HG02970 (cell line): ENCODE results near the gene LAMB4.

ENCODE experiments used
- ATAC-seq: cut with Tn5 transposase; IDR thresholded peaks from one replicate; pipeline ENCODE4 v1.9.1; 2021; ENCODE audit warnings: mild to moderate bottlenecking, moderate library complexity, moderate number of reproducible peaks; ENCODE audit not compliant: unreplicated experiment, low FRiP score

LAMB4 gene

DNA sequence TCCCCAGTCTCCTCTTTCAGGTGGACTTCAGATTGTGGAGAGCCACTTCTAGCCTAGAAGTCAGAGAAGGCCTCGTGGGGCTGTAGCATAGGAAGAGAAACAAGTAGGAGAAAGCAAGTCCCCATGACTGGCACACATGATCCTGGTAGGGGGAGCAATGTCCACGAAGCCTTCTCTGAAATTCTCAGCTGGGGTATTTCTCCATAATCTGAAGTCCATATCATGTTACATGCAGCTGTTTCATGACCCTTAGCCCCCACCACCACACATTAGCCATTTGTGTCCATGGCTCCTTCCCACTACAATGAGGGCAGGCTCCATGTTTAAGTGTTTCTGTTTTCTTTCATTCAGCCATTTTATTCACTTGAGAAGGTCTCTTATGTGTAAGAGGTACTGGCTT lies 43.2 kb downstream of the LAMB4 start:
- no peak for ATAC-seq

DNA sequence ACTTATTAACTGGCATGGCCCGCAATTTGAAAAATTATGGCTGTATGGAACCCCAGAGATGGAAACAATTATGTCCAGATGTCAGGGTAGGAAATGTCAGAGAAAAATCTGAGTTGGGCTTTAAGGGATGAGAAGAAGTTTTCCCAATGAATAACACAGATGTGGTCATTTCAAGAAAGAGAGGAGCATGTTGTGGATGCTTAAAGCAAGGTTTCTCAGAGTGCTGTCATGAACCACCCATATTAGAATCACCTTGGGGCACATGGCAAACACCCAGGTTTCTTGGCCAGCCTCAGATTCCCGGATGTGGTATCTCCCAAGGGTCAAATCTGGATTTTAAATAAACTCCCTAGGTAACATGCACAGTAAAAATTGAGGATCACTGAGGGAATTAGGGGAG lies 43.6 kb downstream of the LAMB4 start:
- ATAC-seq = no peak

DNA sequence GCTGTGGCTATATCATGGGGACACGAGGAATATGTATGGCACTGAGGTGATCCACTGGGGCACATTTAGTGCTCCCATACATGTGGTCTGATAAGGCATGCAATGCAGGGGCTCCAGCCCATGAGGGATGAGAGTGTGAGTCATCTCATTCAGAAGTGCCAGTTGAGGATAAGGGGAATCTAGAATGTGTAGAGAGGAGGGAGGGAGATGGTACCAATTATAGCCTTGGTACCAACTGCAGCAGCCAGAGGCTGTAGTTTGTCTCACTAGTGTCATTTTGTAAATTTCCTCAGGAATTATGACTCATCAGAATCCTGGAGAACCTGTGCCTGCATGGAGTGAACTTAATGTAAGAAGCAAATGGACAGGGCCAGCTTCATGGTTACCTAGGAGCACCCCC lies 46.2 kb downstream of the LAMB4 start:
- no peak for ATAC-seq

DNA sequence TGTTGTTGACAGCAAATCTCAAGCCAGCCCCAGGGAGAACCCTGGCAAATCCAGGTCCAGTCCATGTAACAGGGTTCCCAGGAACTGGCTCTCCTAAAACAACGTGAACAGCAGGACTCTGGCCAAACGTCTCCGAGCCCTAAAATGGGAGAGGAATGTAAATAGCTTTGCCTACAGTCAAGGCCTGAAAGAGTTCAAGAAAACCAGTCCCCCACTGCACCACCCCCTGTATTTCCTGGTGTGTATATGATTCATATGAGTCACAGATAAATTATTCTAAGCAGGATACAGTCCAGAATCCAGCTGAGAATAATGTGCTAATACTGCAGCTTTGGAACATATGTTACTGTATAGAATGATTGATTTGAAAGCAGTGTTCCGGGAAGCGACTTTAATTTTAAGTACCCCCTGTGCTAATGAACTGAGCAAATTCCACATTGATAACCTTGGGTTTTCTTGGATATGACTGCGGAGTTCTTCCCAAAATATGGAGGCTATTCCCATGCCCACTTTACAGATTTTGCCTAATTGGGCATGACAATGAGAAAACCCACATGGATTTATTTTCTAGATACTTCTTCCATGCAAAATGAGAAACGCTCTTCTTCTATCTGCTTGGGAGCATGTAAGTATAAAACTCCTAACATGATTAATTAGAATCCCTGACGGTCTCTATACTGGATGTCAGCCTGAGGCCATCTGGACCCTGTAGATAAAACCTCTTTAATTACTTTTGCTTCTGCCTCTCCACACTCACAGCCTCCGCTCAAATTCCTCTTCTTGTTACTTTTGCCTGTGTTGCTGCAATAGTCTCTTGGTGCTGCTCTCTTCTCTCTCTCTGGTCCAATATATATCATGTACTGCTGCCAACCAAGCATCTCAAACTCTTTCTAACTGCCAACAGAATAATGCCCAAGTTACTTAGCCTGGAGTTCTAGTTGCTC lies 50.2 kb downstream of the LAMB4 start:
- no peak for ATAC-seq

DNA sequence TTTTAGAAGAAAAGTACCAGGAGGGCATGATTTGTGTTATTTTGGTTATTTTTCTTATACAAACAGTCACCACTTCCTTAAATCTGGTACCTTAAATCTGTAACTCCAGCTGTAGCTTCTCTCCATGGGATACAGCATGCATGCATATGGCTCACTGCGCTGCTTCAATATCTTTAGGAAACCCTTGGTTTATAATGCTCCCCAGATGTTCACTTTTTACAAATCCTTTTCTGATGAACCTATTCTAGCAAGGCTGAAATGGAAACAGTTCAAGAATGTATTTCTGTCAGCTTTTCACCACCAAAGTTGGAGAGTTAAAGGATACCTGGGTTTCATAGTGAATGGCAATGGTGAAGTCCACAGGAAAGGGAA lies 50.9 kb downstream of the LAMB4 start:
- no peak for ATAC-seq

DNA sequence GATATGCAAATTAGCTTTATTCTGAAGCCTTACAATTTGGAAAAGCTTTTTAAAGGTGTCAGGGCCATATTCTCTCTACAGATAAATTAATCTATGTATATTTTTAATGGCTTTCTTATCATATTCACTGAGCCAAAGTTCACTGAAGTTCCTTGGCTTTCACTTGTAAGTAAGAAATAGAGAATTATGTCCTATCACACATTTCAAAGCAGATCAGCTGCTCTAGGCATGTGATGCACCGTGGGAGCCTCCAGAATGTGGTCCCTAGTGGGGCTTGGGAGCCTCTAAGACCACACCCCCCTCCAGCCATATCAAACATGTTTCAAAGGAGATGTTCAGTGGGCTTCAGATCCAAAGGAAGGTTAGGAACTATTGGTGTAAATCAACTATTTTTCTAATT lies 51.5 kb downstream of the LAMB4 start:
- ATAC-seq = no peak

DNA sequence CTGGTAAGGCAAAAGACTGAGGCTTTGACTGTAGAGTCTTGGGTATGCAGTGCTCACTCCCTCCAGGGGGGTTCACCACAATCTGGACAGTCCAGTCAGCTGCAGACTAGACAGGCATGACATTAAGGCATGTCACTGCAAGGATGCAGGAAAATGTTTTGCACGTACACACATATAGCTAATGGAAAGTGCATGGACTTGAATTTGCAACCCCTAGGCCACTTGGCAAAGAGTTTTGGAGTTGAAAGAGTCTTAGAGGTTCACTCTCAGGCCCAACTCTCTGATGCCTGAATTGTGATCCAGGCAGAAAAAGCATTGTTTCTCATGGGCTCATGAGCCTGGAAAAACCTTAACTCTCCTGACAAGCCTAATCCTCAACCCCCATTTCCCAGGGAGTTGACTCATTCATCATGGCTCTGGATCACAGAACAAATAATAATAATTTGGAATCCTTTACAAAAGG lies 51.9 kb downstream of the LAMB4 start:
- ATAC-seq = no peak

DNA sequence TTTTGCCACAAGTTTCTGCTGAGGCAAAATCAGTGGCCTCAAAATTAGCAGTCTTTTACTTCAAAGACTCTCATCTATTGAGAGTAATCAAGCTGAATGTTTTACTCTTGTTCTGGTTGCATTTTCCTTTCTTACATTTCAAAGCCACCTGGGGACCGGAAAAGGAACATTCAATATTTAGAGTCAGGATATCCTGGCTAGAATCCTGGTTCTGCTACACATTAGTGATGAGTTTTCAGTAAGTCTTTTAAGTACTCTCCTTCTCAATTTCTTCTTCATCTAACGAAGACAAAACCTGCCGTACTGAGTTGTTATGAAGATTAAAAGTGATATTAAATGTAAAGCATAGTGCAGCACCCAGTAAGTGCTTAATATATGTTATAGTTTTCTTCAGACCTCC lies 52.5 kb downstream of the LAMB4 start:
- ATAC-seq = no peak

DNA sequence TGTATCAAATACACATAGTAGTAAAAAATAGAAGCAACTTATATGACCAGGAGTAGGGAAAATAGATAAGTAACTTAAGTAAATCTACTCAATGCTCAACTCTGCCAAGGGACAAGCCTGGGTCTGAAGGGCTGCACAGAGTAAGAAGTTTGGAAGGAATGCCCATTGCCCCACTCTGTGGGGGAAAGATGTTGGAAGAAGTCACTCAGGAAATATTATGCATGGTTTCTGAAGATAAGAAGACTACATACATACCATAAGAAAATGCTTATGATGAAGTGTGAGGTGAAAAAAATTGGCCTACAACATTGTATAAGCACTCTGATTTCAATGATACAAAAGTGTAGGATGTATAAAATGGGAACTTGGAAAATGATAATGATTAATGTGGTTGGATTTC lies 54.0 kb downstream of the LAMB4 start:
- ATAC-seq = no peak

DNA sequence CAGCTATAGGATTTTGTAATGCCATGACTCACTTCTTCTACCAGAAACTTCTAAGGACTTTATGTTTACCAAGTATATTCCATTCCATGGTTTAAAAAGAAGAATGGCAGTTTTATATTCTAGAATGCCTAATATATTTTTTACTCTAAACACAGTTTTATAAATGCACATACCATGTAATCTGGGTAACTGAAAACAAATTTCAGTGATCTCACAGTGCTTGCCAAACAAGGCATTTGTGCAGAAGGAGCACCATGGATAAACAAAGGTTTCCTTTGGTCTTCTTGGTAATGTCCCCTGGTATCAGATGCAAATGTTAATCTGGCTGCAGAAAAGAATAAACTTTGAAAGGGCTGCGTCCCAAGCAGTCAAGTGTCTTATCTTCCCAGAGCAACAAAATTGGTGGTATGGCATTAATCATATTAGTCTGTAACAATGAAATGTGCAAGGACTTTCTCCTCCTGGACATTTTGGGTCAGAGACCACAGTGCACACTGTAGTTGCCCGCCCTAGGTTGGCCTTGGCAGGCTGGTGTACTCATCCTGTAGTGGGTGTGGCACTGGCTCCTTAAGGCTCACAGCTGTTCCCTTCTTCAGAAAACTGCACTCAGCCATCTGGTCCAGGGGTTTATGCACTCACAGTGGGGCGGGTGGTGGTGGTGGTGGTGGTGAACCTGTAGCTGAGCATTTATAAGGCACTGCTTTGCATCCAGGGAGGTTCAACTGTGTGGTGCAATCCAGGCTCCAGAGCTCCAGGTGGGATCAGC lies 56.7 kb downstream of the LAMB4 start:
- no peak for ATAC-seq

DNA sequence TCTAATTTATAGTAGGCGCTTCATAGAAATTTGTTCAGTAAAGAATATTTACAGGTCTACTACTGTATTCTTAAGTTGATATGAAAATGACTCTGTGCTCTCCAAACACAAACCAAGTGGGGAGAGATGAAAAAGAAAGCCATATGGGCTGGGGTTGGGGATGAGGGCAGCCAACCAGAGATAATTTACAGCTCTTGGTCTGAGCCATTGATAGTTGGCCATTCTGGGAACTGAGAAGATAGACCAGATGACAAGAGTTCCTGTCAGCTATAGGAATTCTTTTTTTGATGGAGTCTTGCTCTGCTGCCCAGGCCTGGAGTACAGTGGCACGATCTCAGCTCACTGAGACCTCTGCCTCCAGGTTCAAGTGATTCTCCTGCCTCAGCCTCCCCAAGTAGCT lies 57.4 kb downstream of the LAMB4 start:
- ATAC-seq = no peak

DNA sequence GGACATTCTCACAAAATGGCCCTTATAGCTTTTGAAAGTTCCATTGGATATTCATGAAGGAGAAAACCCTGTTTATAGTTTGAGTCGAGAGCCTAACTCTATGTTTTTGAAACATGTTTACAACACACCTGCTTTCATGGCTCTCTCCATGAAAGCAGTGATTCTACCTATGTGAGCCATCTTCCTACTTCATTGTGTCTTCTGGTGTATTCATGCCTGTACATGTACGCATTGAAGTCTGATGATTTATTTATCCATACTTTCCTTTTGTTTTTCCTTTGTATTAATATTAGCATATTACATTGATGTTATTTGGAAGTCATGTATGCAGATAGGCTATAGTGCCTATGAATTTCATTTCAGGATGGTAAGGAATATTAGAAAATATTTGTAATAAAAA lies 58.0 kb downstream of the LAMB4 start:
- ATAC-seq = no peak

DNA sequence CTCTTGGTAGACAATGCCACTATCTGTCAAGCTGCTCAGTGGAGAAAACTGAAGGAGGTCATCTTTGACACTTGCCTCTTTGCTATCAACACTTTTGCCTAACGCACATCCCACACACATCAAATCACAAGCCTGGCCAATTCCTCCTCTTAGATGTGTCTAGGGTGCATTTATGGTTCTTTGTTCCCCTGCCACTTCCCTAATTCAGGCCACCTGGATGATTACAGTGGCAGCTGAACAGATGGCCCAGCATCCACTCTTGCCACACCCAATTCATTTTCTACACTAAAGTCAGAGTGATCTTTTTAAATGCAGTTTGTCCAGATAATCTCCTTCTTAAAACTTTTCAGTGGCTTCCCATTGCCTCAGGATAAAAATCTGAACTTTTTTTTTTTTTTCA lies 58.6 kb downstream of the LAMB4 start:
- ATAC-seq = no peak

DNA sequence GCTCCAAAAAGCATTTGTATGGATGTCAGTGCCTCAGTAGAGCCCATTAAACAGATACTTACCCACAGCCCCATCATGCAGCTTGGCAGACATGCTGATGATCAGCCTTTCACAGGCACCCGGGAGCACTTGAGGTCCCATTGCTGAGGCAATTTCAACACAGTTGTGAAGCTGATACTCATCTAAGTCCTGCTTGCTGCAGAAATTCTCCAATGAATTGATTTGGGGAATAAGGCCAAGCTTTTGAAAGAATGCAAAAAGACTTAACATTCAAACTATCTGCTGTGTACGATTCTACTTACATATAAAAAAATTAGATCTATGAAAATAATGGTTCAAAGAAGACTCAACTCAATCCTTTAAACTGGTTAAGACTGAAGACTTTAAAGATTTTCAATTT lies 60.5 kb downstream of the LAMB4 start:
- no peak for ATAC-seq

DNA sequence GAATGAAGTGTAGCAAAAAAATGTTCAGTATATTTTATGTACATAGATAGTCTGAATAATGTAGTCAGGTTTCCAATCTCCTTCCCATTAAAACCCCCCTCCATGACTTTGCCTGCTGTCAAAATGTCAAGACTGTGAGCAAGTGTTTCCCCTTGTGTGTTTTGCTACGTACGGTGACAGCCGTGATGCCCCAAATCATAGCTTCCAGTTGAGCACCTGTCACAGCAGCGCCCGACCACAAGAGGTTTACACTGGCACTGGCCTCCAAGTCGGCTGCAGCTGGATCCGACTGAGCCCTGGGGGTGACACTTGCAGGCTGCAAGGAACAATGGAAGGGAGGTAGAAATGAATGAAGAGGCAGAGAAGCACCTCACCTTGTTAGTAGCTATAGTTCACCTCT lies 62.3 kb downstream of the LAMB4 start:
- no peak for ATAC-seq

DNA sequence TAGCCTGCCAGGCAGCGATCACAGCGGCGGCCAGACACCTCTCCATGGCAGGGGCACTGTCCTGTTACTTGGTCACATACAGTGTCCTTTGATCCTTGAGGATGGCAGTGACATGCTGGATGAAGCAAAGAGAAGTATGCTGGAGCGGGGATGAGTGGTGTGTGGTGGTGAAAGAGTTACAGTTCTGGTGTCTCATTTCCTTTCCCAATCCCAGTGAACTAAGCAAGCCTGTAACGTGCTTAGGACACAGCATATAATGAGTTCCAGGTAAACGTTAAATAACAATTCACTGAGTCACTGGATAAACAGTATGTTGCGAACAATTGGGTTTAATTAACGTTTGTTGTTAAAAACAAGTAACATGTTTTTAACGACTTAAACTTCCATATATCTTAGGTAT lies 63.7 kb downstream of the LAMB4 start:
- no peak for ATAC-seq

DNA sequence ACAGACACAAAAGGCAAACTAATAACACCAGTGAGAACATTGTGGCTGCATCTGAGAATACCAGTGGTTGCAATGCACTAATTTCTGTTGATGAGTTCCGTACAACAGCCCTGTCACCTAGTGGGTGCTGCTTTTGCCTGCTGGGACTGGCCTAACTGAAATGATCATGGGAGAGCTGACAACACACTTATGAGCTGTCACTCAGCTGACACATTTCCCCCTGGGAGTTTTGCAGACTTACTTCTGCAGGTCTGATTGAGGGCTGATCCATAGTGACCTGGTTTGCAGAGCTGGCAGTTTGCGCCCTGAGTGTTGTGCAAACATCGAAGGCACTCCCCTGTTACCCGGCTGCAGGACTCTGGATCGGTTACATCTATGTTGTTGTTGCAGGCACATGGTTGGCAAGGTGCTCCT lies 66.6 kb downstream of the LAMB4 start:
- ATAC-seq = no peak

DNA sequence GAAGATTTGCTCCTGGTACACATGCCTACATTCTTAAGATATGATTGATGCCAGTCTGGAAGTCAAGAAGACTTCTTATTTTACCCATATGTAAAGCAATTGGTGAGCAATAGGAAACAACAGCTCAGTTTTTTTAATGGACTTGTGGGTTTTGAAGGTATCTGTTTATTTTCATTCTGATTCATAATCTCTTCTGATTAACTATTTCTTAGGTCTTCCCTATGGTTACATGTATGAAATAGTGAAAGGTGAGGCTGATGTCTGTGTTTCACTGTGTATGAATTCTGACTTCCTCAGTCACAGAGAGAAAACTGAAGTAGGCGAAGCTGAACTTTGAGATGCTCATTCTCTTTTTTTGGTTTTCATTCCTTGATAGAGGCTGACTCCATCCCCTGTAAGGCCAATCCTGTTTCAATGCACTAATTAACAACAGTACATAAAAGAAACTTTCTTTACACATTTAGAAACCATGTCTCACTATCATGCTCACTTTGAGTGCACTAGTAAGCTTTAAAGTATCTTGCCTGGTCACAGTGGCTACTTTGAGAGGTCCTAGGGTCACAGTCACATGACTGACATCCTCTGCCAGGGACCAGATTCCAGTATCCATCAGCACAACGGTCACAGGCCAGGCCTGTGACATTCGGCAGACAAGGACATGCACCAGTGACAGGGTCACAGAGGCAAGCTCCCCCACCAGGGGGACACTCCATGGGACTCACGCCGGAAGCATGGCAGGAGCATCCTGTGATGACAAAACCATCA lies 67.7 kb downstream of the LAMB4 start:
- no peak for ATAC-seq

DNA sequence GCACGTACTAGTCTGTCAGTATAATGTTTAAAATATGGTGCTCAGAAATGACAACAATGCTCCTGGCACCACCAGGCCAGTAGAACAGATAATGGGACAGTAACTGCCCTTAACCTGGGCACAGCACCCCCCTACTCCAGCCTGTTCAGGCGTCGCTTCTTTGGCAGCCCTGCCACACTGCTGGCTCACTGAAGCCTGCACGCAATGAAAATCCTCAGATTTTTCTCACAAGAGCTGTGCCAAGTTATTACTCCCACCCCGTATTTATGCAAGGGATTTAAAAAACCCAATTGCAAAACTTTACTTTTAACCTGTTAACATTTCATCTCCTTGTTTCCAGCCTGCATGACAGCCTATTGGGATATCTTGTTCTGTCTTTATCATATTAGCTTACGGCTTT lies 70.6 kb downstream of the LAMB4 start:
- ATAC-seq = no peak

DNA sequence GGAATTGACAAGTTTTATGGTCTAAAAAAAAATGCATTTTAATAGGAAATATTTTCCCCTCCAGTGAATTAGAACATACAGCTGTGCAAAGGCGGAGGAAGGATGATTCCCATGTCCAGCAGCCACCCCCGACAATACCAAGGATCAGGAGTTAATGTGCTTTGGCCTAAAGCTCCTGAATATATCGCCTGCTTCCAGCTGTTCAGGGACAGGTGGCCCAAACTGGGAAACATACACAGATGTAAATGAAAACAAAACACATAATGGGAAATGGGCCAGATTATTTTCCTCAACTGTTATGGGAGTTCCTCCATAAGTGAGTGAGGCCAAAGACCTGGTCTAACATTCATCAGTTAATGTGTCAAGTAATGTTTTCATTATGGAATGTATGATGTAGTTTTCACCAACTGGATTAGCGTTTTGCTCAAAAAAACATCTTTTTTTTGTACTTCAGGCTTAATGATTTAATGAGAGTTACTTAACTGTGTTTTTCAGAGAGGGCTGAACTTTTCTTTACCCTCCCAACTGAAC lies 72.1 kb downstream of the LAMB4 start:
- ATAC-seq = no peak

DNA sequence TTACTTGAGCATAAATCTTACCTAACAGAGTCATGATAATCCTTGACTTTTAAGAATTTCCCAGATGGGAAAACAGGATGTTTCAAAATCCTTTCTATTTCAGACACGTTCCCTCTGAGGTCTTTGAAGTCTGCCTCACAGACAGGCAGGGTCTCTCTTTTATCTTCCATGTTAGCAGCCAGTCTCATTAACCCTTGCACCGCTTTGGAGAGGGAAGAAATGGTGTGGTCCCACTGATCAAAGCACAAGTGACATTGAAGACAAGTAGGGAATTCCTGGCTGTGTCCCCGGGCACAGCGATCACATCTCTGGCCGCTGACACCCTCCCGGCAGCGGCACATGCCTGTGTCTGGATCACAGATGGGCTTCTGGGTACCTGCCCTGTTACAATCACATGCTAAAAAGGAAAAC lies 74.5 kb downstream of the LAMB4 start:
- ATAC-seq = no peak
